Neural cell (in vitro differentiated cells): ENCODE results near the gene CAPN15.

Experiments used
- CTCF ChIP-seq: fragments of 450-650 bp; IDR thresholded peaks from 2 replicates; pipeline ENCODE4 v1.5.1; 2014; ENCODE audit warnings: antibody characterized with exemption, mild to moderate bottlenecking, moderate library complexity; ENCODE audit not compliant: poor library complexity, severe bottlenecking
- EP300 ChIP-seq: fragments of 450-650 bp; conservative IDR thresholded peaks from 2 replicates; pipeline ENCODE4 v1.6.1; 2014; ENCODE audit warnings: antibody characterized with exemption, mild to moderate bottlenecking, moderate library complexity; ENCODE audit not compliant: poor library complexity, severe bottlenecking
- EZH2 ChIP-seq: fragments of 200-600, 300-800 bp; shearing (Covaris generic), sonication (generic); IDR thresholded peaks from 2 replicates; pipeline ENCODE4 v1.6.1; 2014; ENCODE audit warnings: antibody characterized with exemption, low read length, borderline replicate concordance, mild to moderate bottlenecking; ENCODE audit not compliant: insufficient read depth, poor library complexity, severe bottlenecking
- POLR2AphosphoS5 ChIP-seq: IDR thresholded peaks from 2 replicates; pipeline ENCODE4 v1.6.1; 2012
- RAD21 ChIP-seq: fragments of 450-650 bp; conservative IDR thresholded peaks from 2 replicates; pipeline ENCODE4 v1.6.1; 2014; ENCODE audit warnings: antibody characterized with exemption, mild to moderate bottlenecking, moderate library complexity

DNA sequence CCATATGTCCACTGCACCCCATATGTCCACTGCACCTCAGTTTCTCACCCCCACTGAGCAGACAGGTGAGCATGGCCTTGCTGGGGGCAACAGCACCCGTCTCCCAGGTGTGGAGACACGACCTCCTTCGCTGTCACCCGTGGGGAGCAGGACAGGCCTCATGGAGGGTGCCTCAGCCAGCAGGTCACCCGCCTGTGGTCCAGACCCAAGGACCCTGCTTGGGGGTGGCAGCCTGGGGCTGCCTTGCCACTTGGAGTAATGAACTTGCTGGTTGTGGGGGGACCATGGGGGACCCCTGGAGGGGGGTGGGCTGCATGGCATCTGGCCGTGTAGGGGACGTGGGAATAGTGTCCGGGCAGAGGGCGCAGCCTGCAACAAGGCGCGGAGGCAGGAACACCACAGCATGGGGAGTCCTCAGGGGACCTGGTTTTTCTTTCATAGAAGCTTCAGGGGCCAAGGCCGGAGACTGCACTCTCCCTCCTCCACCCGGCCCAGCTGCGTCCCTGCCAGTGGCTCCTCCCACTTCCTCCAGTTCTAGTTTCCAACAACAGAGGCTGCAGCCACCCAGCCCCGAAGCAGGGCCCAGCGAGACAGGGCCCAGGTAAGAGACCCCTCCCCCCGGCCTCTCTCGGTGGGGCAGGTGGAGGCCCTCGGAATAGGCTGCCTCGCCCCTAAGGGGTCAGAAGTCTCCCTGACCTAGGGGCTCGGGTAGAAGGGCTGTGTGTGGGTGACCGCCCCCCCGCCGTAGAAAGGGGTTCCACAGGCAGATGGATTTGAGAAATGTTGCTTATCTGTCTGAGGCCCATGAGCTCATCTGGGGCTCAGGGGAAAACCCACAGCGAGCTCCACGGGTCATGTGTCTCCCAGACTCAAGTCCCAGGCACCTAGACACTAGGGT, 39.2 kb downstream of the CAPN15 start, which contains the start of gene NHLRC4:
- TF ChIP-seq EP300, result no peak
- no peak for TF ChIP-seq CTCF
- no peak for TF ChIP-seq POLR2AphosphoS5
- TF ChIP-seq EZH2, result no peak
- no peak for TF ChIP-seq RAD21
